HG03066 (cell line): Measurements from ENCODE around the gene CTSO.

Experiments used
- ATAC-seq: cut with Tn5 transposase; IDR thresholded peaks from one replicate; pipeline ENCODE4 v1.9.1; 2021; ENCODE audit warnings: low read depth; ENCODE audit not compliant: unreplicated experiment

Gene CTSO

GRCh38 chr4:155953151-155954117 lies at the start of gene CTSO:
Gene CTSO, minus strand, starts transcription at chr4:155953866. Its CDS starts 19 bp downstream, at chr4:155953847.
- ATAC-seq = peak; percentile 92

- ATAC-seq = no peak
These were observed 46.8 kb upstream of the CTSO start for GRCh38 chr4:156000491-156000890.

- ATAC-seq = no peak
These were observed 46.1 kb upstream of the CTSO start for GRCh38 chr4:155999725-156000124.

GRCh38 chr4:155995069-155995468 lies 41.4 kb upstream of the CTSO start:
- no peak for ATAC-seq

- ATAC-seq = no peak
These were observed 30.6 kb upstream of the CTSO start for GRCh38 chr4:155984106-155984797.

GRCh38 chr4:155982736-155983385 lies 29.2 kb upstream of the CTSO start:
- no peak for ATAC-seq

- ATAC-seq = no peak
These were observed 25.1 kb upstream of the CTSO start for GRCh38 chr4:155978810-155979209.

- no peak for ATAC-seq
These were observed 21.8 kb upstream of the CTSO start for GRCh38 chr4:155975511-155975910.

GRCh38 chr4:155974996-155975395 lies 21.3 kb upstream of the CTSO start:
- ATAC-seq = no peak

GRCh38 chr4:155974476-155974749 lies 20.7 kb upstream of the CTSO start:
- peak; percentile 96 for ATAC-seq

GRCh38 chr4:155973639-155974475 lies 20.2 kb upstream of the CTSO start:
- peak; percentile 16 for ATAC-seq

- ATAC-seq = no peak
These were observed 18.4 kb upstream of the CTSO start for GRCh38 chr4:155972098-155972497.

- no peak for ATAC-seq
These were observed 13.2 kb upstream of the CTSO start for GRCh38 chr4:155966731-155967395.

- ATAC-seq = no peak
These were observed 12.5 kb upstream of the CTSO start for GRCh38 chr4:155966171-155966570.

- no peak for ATAC-seq
These were observed 10.6 kb upstream of the CTSO start for GRCh38 chr4:155964016-155964891.

GRCh38 chr4:155962767-155963166 lies 9.1 kb upstream of the CTSO start:
- ATAC-seq = no peak

GRCh38 chr4:155961575-155961974 lies 7.9 kb upstream of the CTSO start:
- no peak for ATAC-seq

GRCh38 chr4:155960522-155960921 lies 6.9 kb upstream of the CTSO start:
- ATAC-seq = no peak

- no peak for ATAC-seq
These were observed 5.8 kb upstream of the CTSO start for GRCh38 chr4:155959417-155959816.
